Activated T-cell treated with anti-CD3 and anti-CD28 coated beads for 24 hours (primary cell): ENCODE results near the gene USP37.
"Not testable (repeated sequence)": the region's sequence is repeated elsewhere in the genome, so short reads cannot be mapped to it uniquely, and the experiment has no call there.

Experiments
- DNase-seq: peaks from one replicate; pipeline ENCODE4 v3.0.0-alpha.2; 2020; ENCODE audit warnings: low read depth

Gene USP37

DNA sequence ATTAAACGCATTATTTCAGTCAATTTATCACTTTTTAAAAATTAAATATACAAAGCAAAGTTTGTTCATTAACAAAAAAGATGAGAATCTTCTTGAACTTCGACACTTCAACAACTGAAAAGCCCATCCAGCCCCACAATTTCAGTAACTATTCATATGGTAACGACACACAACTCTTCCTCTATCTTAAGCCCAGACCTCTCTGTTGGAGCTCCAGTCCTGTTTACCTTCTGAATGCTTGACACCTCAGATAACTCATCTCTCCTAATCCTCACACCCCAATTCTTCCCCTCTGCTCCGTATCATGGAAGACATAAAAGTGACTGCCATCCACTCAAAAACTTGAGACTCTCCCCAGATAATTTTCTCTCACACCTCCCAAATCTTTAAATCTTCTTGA is 12.6 kb downstream of the USP37 start:
- no peak for DNase-seq

DNA sequence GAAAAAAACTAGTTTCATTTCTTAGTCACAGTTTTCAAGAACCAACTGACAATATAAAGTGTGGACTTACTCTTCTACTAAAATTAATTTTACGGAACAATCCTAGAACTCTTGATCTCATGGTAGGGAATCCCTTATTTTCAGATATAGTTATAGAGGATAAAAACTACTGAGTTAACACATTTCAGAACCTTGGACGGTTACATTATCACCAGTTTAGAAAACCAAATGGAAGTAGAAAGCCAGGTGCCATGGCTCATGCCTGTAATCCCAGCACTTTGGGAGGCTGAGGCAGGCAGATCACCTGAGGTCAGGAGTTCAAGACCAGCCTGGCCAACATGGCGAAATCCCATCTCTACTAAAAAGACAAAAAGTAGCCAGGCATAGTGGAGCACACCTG is 13.9 kb downstream of the USP37 start:
- DNase-seq: not testable (repeated sequence)

DNA sequence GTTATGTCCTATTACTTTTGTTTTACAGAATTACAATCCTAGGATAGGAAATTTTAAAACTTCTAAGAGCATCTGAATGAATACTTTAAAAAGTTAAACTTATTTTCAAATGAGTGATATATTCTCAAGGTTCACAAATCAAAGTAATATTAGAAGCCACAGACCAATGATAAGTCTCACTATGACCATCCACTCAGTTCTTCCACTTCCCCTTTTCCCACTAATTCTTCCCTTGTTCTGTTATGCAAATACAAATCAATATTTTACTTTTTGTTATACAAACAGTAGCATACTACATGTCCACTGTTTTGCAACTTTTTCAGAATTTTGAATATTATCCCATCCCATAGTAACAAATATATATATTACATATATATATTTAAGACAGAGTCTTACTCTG is 20.2 kb downstream of the USP37 start:
- DNase-seq: no peak

DNA sequence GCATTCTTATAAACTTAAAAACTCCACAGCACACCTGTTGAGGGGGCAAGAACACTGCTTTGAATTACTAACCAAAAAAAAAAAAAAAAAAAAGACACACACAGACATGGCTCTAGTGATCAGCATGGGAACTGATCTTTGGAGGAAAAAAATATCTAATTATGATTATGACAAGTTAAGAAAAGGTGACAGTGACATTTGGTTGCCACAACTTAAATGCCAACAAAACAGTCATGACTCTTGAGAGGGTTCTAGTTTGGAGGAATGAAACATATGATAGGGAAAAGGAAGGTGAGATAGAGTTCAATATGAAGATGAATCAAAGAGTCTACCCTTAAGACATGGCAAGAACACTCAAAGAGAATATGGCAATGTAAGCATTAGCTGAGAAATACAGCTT is 20.6 kb downstream of the USP37 start:
- DNase-seq: no peak

DNA sequence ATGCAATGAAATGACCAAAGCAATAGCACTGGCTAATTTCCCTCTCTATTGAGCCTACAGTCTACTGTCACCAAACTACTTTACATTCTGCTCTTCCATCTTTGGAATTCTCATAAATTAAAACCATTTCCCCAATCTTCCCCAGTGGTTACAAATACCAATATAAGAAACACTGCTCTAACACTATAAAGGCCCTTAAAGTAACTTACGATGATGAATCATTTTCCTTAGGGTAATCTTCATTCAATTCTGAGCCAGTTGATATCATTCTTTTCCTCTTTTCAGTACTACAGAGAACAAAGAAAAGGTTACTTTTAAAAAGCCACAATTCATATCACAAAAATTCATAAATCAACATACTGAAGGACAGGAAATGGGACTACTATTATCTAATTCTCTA is 22.1 kb downstream of the USP37 start:
- DNase-seq: no peak

DNA sequence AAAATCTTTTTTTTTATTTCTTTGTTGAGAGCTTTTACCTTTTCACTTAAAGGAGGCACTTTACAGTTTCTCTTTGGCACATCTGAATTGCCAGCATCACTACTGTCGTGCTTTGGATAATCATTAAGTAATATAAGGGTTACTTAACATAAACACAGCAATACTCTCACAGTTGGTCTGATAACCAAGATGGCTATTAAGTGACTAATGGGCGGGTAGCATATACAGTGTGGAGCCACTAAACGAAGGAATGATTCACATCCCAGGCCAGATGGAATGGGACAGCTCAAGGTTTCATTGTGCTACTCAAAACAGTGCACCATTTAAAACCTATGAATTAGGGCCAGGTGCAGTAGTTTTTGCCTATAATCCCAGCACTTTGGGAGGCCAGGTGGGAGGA is 28.1 kb downstream of the USP37 start:
- DNase-seq: no peak

DNA sequence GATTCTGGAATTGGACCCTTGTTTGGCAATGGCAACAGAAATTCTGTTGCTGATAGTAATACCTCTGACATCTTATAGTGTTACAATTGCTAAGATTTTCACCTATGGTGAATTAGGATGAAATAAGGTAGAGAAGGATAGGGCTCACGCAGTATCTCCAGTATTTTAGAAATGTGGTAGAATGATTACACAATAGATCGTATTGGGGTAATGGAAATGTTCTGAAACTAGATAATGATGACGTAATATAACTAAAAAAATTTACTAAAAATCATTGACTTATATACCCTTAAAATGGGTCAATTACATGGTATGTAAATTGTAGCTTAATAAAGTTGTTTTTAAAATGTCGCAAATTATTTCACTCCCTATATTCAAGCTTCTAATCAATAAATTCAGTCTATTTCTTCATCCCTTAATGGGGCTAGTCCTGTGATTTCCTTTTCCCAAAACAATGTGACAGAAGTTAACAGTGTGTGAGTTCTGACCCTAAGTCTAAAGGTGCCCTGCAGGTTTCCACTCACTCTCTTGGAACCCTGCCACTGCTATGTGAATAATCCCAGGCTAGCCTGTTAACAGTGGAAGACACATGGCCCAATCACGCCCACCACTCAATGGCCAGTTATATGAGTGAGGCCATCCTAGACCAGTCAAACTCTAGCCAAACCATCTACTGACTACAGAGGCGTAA is 31.2 kb downstream of the USP37 start:
- DNase-seq: no peak

DNA sequence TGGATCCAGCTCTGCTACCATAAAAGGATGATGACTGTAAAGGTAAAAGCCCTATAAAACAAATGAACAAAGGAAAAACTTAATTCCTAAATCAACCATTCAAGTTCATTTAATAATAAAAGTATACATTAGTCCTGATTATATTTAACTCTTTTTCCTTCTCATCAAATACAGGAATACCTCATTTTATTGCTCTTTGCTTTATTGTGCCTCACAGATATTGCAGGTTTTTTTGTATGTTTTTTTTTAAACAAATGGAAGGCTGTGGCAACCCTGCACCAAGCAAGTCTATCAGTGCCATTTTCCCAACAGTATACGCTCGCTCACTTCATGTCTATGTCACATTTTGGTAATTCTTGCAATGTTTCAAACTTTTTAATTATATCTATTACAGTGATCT is 38.2 kb downstream of the USP37 start:
- DNase-seq: no peak

DNA sequence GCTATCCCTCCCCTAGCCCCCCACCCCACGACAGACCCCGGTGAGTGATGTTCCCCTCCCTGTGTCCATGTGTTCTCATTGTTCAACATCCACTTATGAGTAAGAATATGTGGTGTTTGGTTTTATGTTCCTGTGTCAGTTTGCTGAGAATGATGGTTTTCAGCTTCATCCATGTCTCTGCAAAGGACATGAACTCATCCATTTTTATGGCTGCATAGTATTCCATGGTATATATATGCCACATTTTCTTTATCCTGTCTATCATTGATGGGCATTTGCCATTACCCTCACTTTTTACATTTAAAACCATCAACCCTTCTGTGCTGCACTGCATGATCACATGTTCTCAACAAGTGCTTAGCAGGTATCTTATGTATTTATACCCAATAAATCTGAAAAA is 39.7 kb downstream of the USP37 start:
- not testable (repeated sequence) for DNase-seq

DNA sequence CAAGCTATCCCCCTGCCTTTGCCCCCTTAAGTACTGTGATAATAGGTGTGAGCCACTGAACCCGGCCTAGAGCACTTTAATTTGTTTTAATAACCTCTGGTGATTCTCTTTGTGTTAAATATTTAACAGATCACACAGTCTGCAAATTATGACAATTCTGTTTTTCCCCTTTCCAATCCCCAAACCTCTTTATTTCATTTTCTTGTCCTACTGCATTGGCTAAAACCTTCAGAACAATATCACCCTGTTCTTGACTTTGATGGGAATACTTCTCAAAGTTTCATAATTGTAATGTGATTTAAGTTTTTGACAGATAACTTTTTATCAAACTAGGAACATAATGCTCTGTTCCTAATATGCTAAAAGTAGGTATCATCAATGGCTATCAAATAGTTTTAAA is 44.5 kb downstream of the USP37 start:
- DNase-seq: no peak

DNA sequence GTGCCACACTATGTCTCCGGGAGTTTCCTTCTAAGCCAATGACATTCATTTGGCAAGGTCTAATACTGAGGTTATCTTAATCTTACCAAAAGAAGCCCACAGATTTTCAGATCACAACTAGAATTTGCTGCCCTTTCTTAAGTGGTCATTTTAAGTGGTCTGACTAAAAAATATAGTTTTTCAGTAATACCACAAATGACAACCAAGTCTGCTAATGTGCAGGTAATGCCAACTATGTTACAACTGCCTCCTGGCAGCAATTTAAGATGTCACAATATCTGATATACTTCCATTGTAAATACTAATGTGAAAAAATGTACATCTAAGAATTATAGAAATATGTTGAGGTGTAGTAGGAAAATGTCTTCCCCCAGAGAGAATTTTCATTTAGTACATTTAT is 49.3 kb downstream of the USP37 start:
- no peak for DNase-seq

DNA sequence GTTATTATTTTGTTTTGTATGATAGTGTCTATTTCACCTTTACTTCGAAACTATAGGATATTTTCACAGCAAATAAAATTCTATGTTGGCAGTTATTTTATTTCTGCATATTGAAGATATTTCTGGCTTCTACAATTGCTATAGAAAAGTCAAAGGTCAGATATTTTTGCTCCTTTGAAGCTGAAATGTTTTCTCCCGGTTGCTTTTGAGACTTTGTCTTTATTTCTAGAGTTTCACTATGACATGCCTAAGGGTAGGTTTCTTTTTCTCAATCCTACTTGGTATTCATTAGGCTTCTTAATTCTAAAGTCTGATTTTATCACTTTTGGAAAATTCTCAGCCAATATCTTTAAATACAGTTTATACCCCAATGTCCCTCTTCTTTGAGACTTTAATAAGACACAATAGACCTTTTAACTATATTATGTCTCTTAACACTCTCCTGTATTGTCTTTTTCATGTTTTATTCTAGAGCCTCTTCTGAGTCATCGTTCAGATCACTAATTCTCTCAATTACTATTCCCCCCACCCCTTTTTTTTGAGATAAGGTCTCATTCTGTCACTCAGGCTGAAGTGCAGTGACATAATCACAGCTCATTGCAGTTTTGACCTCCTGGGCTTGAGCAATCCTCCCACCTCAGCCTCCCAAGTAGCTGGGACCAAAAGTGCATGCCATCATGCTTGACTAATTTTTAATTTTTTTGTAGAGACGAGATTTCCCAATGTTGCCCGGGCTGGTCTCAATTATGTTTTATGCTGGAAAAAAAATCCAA is 50.5 kb downstream of the USP37 start:
- no peak for DNase-seq

DNA sequence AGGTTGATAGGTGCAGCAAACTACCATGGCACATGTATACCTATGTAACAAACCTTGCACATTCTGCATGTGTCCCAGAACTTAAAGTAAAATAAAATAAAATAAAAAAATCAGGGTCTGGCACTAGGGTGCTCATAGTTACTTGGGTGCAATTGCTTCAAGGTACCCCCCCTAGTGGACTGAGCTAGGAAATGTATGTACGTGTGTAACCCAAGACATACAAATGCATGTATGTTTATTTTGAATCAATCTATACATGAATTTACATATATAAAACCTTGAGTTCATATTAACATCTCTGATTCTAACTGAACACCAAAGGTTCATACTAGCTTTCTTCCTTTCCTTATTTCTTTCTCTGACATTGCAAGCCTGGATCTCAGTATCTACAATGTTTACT is 51.5 kb downstream of the USP37 start:
- DNase-seq: no peak

DNA sequence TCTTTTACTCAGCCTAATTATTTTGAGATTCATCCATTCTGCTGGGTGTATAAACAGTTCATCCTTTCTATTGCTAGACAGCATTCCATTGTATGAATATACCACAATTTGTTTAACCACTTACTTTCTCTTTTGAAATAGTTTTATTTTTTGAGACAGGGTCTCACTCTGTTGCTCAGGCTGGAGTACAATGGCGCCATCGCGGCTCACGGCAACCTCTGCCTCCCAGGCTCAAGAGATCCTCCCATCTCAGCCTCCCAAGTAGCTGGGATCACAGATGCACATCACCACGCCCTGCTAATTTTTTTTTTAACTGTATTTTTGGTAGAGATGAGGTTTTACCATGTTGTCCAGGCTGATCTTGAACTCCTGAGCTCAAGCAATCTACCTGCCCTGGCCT is 54.5 kb downstream of the USP37 start:
- no peak for DNase-seq

DNA sequence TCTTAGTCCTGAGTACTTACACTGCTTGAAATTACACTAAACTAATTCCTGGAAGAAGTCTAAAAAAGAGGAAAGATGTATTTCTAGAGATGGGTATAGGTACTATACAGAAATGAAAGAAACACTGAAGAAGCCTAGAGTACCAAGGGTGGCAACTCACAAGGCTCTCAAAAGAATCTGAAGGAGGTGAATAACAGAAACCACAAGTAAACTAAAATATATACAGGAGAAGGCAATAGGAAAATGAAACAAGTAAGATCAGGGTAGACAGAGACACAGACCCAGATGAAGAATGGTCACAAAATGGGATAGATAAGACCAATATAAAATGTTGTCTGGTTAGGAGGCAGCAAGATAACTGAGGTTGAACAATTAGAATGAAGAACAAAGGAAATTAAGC is 59.9 kb downstream of the USP37 start:
- DNase-seq: no peak

DNA sequence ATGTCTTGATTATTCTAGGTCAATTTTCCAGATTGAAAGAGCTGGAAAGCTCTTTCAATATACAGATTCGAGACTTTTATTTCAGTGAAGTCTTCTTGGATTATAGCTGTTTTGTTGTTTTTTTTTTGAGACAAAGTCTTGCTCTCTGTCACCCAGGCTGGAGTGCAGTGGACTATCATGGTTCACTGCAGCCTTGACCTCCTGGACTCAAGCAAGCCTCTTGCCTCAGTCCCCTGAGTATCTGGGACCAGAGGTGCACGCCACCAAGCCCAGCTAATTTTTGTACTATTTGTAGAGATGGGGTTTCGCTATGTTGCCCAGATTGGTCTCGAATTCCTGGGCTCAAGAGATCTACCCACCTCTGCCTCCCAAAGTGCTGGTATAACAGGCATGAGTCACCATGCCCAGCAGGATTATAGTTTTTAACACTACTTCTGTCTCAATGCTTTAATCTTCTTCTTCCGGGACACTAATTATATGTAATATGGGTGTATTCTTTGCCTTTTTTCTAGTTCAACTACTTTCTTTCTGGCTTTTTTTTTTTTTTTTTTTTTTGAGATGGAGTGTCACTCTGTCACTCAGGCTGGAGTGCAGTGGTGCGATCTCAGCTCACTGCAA is 62.3 kb downstream of the USP37 start:
- no peak for DNase-seq

DNA sequence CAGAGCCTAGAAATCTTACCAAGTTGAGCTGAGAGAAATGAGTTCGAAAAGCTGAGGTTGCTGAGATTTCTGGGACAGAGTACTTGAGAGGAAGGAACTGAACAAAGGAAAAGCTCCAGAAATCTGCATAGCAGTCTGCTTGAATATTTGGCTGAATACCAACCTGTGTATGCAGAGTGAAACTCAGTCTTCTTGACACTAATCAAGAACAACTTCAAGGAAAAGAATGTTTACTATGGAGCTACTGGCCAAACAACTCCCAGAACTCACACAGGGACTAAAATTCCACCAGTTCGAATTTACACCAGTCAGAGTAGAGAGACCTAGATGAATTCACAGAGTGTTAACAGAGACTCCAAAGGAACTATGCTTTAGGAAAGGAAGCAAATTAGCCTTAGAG is 66.5 kb downstream of the USP37 start:
- DNase-seq: no peak

DNA sequence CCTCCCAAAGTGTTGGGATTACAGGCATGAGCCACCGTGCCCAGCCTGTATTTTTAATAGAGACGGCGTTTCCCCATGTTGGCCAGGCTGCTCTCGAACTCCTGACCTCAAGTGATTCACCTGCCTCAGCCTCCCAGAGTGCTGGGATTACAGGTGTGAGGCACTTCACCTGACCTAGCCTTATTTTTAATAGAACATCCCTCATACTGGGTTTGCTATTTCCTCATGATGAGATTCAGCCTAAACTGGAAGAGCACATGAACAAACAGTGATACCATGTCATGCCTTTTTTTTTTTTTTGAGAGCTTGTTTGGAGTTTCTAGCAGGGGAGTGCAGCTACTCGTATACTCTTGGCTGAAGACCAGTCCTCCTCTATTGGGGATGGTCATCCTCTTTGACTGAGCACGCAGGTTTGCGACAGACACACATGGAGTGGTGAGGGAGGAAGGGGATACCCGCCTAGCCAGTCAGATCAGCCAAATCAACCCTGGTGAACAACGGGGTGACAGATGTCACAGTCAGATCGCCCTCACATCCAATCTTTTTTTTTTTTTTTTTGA is 67.6 kb downstream of the USP37 start:
- no peak for DNase-seq

DNA sequence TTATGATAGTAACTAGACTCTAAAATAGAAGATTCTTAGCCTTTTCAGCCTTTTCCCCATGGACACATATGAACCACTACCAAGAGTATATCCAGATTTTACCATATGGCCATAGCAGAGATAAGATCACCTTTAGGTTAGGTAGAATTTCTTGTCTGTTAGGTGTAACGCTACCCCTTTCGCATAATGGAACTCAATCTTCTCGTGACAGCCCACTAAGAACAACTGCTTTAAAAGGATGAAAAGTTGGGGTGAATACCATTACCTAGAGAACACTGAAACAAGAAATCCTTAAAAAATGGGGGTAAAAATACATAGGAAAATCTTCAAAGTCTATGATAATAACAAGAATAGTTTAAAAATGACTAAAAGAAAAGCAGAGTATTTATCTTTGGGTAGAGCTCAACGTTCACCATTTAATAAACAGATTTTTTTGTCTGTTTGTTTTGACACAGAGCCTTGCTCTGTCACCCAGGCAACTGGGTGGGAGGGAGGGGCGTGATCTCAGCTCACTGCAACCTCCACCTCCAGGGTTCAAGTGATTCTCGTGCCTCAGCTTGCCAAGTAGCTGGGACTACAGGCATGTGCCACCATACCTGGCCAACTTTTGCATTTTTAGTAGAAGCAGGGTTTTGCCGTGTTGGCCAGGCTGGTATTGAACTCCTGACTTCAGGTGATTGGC is 82.0 kb downstream of the USP37 start:
- DNase-seq: no peak

DNA sequence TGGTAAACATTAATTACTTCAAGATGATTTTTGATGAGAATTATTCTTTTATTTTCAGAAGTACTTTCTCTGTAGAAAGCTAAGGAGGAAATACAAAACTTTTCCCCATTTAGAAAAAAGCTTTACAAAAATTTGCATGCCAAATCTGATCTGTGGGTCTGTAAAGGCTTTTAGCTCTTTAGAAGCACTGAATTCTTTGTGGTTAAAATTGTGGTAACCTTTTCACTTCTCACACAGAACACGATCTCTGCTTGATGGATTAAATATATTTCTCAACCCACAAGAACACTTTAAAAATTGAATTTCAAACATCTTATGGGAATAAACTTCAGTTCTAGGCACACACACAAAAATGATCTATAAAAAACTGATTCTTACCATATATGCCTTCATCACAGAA is 85.5 kb downstream of the USP37 start:
- DNase-seq: no peak

DNA sequence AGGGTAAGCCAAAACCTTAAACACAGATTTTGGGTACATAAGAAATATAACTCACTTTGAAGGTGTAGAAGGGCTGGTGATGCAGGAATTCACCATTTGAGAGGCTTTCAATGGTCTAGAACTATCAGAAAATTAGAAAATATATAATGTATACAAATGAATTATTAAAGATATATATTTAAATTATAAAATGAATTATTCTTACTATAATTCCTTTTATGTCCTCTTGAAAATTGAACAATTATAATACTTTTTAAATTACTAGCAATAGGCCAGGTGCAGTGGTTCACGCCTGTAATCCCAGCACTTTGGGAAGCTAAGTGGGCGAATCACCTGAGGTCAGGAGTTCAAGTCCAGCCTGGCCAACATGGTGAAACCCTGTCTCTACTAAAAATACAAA is 88.6 kb downstream of the USP37 start:
- DNase-seq: no peak

DNA sequence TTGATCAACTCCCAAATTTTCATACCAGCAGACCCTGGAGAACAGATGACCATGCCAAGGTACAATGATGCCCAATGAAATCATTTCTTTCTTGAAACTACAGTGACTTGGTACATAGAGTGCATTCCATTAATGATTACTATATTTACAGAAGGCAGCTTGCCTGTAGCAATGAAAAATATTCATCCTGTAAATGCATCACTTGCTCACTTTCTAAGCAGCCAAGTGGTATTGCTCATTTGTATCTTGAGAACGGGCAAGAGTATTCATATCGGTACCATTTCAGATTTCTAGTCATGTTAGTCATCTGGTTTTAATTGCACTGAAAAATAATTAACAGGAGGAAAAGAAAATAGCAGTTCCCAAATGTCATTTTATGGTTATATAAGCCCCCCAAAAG is 89.6 kb downstream of the USP37 start:
- no peak for DNase-seq

DNA sequence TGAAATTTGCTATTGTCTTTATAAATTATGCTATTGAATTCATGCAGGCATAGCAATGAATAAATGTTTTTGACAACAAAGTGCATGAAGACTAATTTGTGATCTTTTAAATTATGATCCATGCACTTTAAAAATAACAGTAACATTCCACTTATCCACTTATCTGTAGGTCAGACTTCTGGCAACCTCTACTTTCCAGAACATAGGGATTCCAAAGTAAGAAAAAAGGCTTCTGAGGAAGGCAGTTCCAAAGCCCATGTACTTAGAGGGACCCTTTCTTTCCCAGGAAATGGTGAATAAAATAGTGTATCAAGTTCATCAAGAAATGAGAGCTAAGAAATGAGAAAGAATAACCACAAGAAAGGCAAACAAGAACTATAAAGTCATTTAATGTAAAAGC is 90.9 kb downstream of the USP37 start:
- no peak for DNase-seq
